Glutamatergic neuron (in vitro differentiated cells): Measurements from ENCODE around the gene RAPGEF5. TPM values are rescaled to one million over a fixed set of nuclear protein-coding genes. Genes with fewer than 3 reads are reported as not detected.

ENCODE experiments used
- DNase-seq: peaks from one replicate; pipeline ENCODE4 v3.0.0; 2022
- H3K27ac Mint-ChIP-seq: one replicate; pipeline ENCODE4 v1.8.0; 2020; ENCODE audit warnings: mild to moderate bottlenecking, mixed read lengths, inconsistent platforms; ENCODE audit not compliant: unreplicated experiment
- H3K27me3 Mint-ChIP-seq: one replicate; pipeline ENCODE4 v1.8.0; 2020; ENCODE audit warnings: mild to moderate bottlenecking, moderate library complexity, mixed read lengths, inconsistent platforms; ENCODE audit not compliant: unreplicated experiment
- H3K36me3 Mint-ChIP-seq: one replicate; pipeline ENCODE4 v1.8.0; 2020; ENCODE audit warnings: mild to moderate bottlenecking, mixed read lengths, inconsistent platforms; ENCODE audit not compliant: unreplicated experiment
- H3K4me1 Mint-ChIP-seq: one replicate; pipeline ENCODE4 v1.8.0; 2020; ENCODE audit warnings: mild to moderate bottlenecking, low read depth, mixed read lengths, inconsistent platforms; ENCODE audit not compliant: unreplicated experiment
- H3K4me3 Mint-ChIP-seq: one replicate; pipeline ENCODE4 v1.8.0; 2020; ENCODE audit warnings: mild to moderate bottlenecking, mixed read lengths, inconsistent platforms; ENCODE audit not compliant: unreplicated experiment
- H3K9me3 Mint-ChIP-seq: one replicate; pipeline ENCODE4 v1.8.0; 2020; ENCODE audit warnings: mild to moderate bottlenecking, moderate library complexity, mixed read lengths, inconsistent platforms; ENCODE audit not compliant: unreplicated experiment
- CTCF ChIP-seq: fragments of 200-600 bp; sonication (generic); IDR thresholded peaks from one replicate; pipeline ENCODE4 v1.5.0; 2021; ENCODE audit not compliant: partially characterized antibody, unreplicated experiment
- total RNA-seq: library from RNA; stranded (reverse); fragmentation: NEBNext Ultra II Directional; extraction: Animal tissue kit (Norgen Biotek cat#: 25700); gene quantifications from one replicate; pipeline ENCODE4 v1.2.1, GENCODE V29; 2021; ENCODE audit not compliant: unreplicated experiment

Gene RAPGEF5
- total RNA-seq, 1 donor from 2014 or later, result 169 TPM

- Mint-ChIP-seq H3K27me3 (peaks cover 2% of the 10 kb centered on the region), H3K4me3 (no peak overlapping the region), H3K27ac (no peak overlapping the region), H3K9me3 (no peaks in the 10 kb centered on the region), H3K4me1 (peaks cover 22% of the 10 kb centered on the region), H3K36me3 (no peaks in the 10 kb centered on the region)
- DNase-seq, result no peak
- no peak for TF ChIP-seq CTCF
Measured at GRCh38 chr7:22167482-22167881, 189.5 kb downstream of the RAPGEF5 start.

DNA sequence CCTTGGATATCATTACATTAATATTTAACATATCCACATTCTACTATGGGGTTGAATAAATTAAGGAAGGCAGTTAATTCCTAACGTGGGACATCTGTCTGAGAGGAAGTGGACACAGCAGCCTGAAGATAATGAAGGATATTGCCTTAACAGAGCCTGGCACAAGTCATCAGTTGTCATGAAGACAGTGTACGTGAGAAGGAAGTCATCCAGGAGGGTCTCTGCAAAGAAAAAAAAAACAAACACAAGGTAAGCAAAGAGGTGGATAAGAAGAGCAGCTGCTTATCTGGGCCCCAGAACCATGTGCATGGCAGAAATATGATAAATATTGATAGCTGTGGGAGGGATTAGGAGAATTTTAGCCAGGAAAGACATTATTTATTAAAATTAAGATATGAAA, 190.0 kb downstream of the RAPGEF5 start:
- H3K9me3 Mint-ChIP-seq, result no peaks in the 10 kb centered on the region
- H3K27me3 Mint-ChIP-seq, result peaks cover 2% of the 10 kb centered on the region
- no peak for TF ChIP-seq CTCF
- no peak for DNase-seq
- peak overlapping the region; percentile 40 for H3K4me3 Mint-ChIP-seq
- peak overlapping the region; percentile 78 for H3K27ac Mint-ChIP-seq
- H3K36me3 Mint-ChIP-seq, result no peaks in the 10 kb centered on the region
- peaks cover 22% of the 10 kb centered on the region for H3K4me1 Mint-ChIP-seq

GRCh38 chr7:22159341-22159740, 197.6 kb downstream of the RAPGEF5 start:
- H3K36me3 Mint-ChIP-seq, result no peaks in the 10 kb centered on the region
- TF ChIP-seq CTCF, result no peak
- DNase-seq, result no peak
- no peak overlapping the region for H3K27ac Mint-ChIP-seq
- H3K27me3 Mint-ChIP-seq, result no peaks in the 10 kb centered on the region
- H3K4me3 Mint-ChIP-seq, result no peak overlapping the region
- peaks cover 2% of the 10 kb centered on the region for H3K9me3 Mint-ChIP-seq
- peaks cover 6% of the 10 kb centered on the region for H3K4me1 Mint-ChIP-seq

GRCh38 chr7:22157552-22157951, 199.4 kb downstream of the RAPGEF5 start:
- Mint-ChIP-seq H3K27ac (no peak overlapping the region), H3K4me1 (peaks cover 19% of the 10 kb centered on the region), H3K4me3 (no peak overlapping the region), H3K9me3 (peaks cover 6% of the 10 kb centered on the region), H3K36me3 (no peaks in the 10 kb centered on the region), H3K27me3 (peaks cover 5% of the 10 kb centered on the region)
- no peak for DNase-seq
- no peak for TF ChIP-seq CTCF

DNA sequence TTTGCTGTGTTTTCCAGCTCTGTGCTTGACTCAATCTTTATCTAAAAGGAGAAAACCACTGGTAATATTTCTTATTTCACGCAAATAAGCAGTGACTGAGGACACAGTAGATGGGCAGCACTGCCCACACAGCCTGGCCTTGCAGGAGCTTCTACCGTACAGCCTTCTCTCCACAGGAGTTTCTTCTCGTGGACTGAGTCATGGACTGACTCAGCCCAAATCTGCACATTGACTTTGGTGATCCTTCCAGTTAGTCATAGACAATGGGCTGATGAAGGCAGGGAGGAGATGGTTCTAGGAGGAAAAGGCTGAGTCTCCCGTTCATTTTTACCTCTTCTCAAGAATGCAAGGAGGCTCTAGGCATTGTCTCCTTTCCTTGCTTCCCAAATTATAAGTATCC, 200.7 kb downstream of the RAPGEF5 start:
- Mint-ChIP-seq H3K9me3 (peaks cover 6% of the 10 kb centered on the region), H3K4me1 (peaks cover 19% of the 10 kb centered on the region), H3K36me3 (no peaks in the 10 kb centered on the region), H3K4me3 (no peak overlapping the region), H3K27me3 (peaks cover 5% of the 10 kb centered on the region), H3K27ac (peak overlapping the region; percentile 4)
- no peak for DNase-seq
- TF ChIP-seq CTCF, result no peak
